IMR-90 (cell line): ENCODE data around the gene MBD1. TPM values are rescaled to one million over a fixed set of nuclear protein-coding genes. Genes with fewer than 3 reads are reported as not detected.

Source experiments
- ATAC-seq: fragments of 200-7000 bp; cut with Tn5 transposase; 2 replicates; pipeline ENCODE4 v1.9.1; 2020; ENCODE audit warnings: low read depth, mild to moderate bottlenecking, moderate library complexity
- BruUV-seq: library from RNA; stranded (reverse); fragments of 400-500 nt; replicated peaks from 2 replicates; lab custom pipeline; 2021; lab: Mats Ljungman, UMichigan
- CTCF ChIA-PET: fragments of 300-600 bp; formaldehyde crosslinking; extraction: SDS; loops from one replicate; lab custom pipeline; 2021; ENCODE audit warnings: antibody characterized with exemption; lab: Yijun Ruan, JAX
- POLR2A ChIA-PET: fragments of 300-600 bp; sonication (Branson Sonifier 250); formaldehyde crosslinking; loops from one replicate; lab custom pipeline; 2022; ENCODE audit warnings: antibody characterized with exemption; ENCODE audit not compliant: unreplicated experiment; lab: Charles Lee
- DNase-seq: peaks from one replicate; pipeline ENCODE4 v3.0.0; 2013
- H2AFZ ChIP-seq: replicated peaks from 2 replicates; pipeline ENCODE3; 2013; ENCODE audit warnings: low read length, mild to moderate bottlenecking; ENCODE audit not compliant: poor library complexity
- H2AK5ac ChIP-seq: 2 replicates; pipeline ENCODE4 v1.6.1; 2013; ENCODE audit warnings: low read depth, low read length, inconsistent platforms
- H2AK9ac ChIP-seq: replicated peaks from 2 replicates; pipeline ENCODE3; 2013; ENCODE audit warnings: mild to moderate bottlenecking, low read depth, low read length, moderate library complexity; ENCODE audit not compliant: poor library complexity
- H2BK120ac ChIP-seq: 2 replicates; pipeline ENCODE4 v1.6.1; 2013; ENCODE audit warnings: low read depth, low read length, inconsistent platforms
- H2BK15ac ChIP-seq: 3 replicates; pipeline ENCODE4 v1.6.1; 2013; ENCODE audit warnings: low read depth, low read length, inconsistent platforms
- H2BK20ac ChIP-seq: 2 replicates; pipeline ENCODE4 v1.6.1; 2013; ENCODE audit warnings: low read depth, mild to moderate bottlenecking, inconsistent platforms, low read length, moderate library complexity
- H2BK5ac ChIP-seq: 2 replicates; pipeline ENCODE4 v1.6.1; 2013; ENCODE audit warnings: mild to moderate bottlenecking, low read depth, low read length, inconsistent platforms; ENCODE audit not compliant: poor library complexity, severe bottlenecking
- H3K14ac ChIP-seq: replicated peaks from 2 replicates; pipeline ENCODE4 v1.6.1; 2013; ENCODE audit warnings: low read depth, low read length, inconsistent platforms
- H3K18ac ChIP-seq: 2 replicates; pipeline ENCODE4 v1.6.1; 2013; ENCODE audit warnings: low read depth, low read length, control low read depth
- H3K23ac ChIP-seq: 2 replicates; pipeline ENCODE4 v1.6.1; 2013; ENCODE audit warnings: low read depth, low read length, inconsistent platforms
- H3K27ac ChIP-seq: 2 replicates; pipeline ENCODE4 v1.5.1; 2013; ENCODE audit warnings: mild to moderate bottlenecking, control low read depth, low read length; ENCODE audit not compliant: insufficient read depth
- H3K27me3 ChIP-seq: 2 replicates; pipeline ENCODE4 v1.6.1; 2013; ENCODE audit warnings: low read length; ENCODE audit not compliant: control insufficient read depth, insufficient read depth
- H3K36me3 ChIP-seq: 2 replicates; pipeline ENCODE4 v1.6.1; 2013; ENCODE audit warnings: low read length, mixed read lengths; ENCODE audit not compliant: control insufficient read depth, insufficient read depth
- H3K4ac ChIP-seq: 2 replicates; pipeline ENCODE4 v1.6.1; 2013; ENCODE audit warnings: low read depth, low read length, inconsistent platforms
- H3K4me1 ChIP-seq: 2 replicates; pipeline ENCODE4 v1.6.1; 2013; ENCODE audit warnings: low read length, mixed read lengths; ENCODE audit not compliant: control insufficient read depth, insufficient read depth
- H3K4me2 ChIP-seq: 2 replicates; pipeline ENCODE4 v1.6.1; 2013; ENCODE audit warnings: low read depth, mild to moderate bottlenecking, control low read depth, low read length, moderate library complexity
- H3K4me3 ChIP-seq: 2 replicates; pipeline ENCODE4 v1.5.1; 2013; ENCODE audit warnings: low read depth, mild to moderate bottlenecking, control low read depth, low read length, moderate library complexity; ENCODE audit not compliant: insufficient read depth
- H3K56ac ChIP-seq: 2 replicates; pipeline ENCODE4 v1.6.1; 2013; ENCODE audit warnings: low read length, inconsistent platforms; ENCODE audit not compliant: insufficient read depth; ENCODE audit errors: extremely low read depth
- H3K79me1 ChIP-seq, 2 experiments: 2 replicates each; pipeline ENCODE4 v1.6.1; 2013; ENCODE audit warnings: low read length in 2 of 2, inconsistent platforms in 1 of 2, low read depth in 1 of 2
- H3K9ac ChIP-seq: 2 replicates; pipeline ENCODE4 v1.6.1; 2013; ENCODE audit warnings: low read depth, low read length, control low read depth
- H3K9me1 ChIP-seq: 2 replicates; pipeline ENCODE4 v1.6.1; 2013; ENCODE audit warnings: low read length, inconsistent platforms; ENCODE audit not compliant: insufficient read depth
- H3K9me3 ChIP-seq: 2 replicates; pipeline ENCODE4 v1.6.1; 2013; ENCODE audit warnings: low read length; ENCODE audit not compliant: control insufficient read depth, insufficient read depth
- H4K20me1 ChIP-seq: 2 replicates; pipeline ENCODE4 v1.6.1; 2013; ENCODE audit warnings: low read length, inconsistent platforms; ENCODE audit not compliant: insufficient read depth
- H4K5ac ChIP-seq: 2 replicates; pipeline ENCODE4 v1.6.1; 2013; ENCODE audit warnings: mild to moderate bottlenecking, low read depth, low read length, control low read depth
- H4K8ac ChIP-seq, 2 experiments: 2 replicates each; pipeline ENCODE4 v1.6.1; 2013; ENCODE audit warnings: low read depth in 2 of 2, low read length in 2 of 2, control low read depth in 1 of 2, inconsistent platforms in 1 of 2
- H4K91ac ChIP-seq: 2 replicates; pipeline ENCODE4 v1.6.1; 2013; ENCODE audit warnings: low read depth, low read length, inconsistent platforms; ENCODE audit not compliant: insufficient read depth
- MXI1 ChIP-seq: IDR thresholded peaks from 2 replicates; pipeline ENCODE4 v1.6.1; 2012; ENCODE audit warnings: low read depth, mild to moderate bottlenecking, low read length, moderate library complexity, borderline replicate concordance
- NFE2L2 ChIP-seq: fragments of 150-350 bp; IDR thresholded peaks from 2 replicates; pipeline ENCODE4 v1.6.1; 2016; ENCODE audit warnings: low read depth, mild to moderate bottlenecking, low read length
- WGBS, 2 experiments: methylation state at CpG; one replicate each; pipeline versions ENCODE4 v1.1.5 to v1.1.7; 2013; ENCODE audit warnings: missing lambda C conversion rate in 2 of 2; ENCODE audit not compliant: insufficient read length in 1 of 2; ENCODE audit errors: extremely low coverage in 2 of 2; 5-methylcytosine and 5-hydroxymethylcytosine counted together
- dilution Hi-C: fragments of 300-500 bp; cut with HindIII; formaldehyde crosslinking; loops from one replicate; pipeline ENCODE4 v1.14.3; 2018; ENCODE audit warnings: low sequenced_read_pairs; ENCODE audit not compliant: unreplicated experiment
- in situ Hi-C: fragments of 300-500 bp; cut with MboI; formaldehyde crosslinking; loops from 3 replicates; pipeline ENCODE4 v1.14.3; 2019; ENCODE audit warnings: low sequenced_read_pairs, inconsistent platforms, mixed read lengths
- intact Hi-C: fragments of 100-400 bp; cut with micrococcal nuclease; formaldehyde crosslinking; loops from 2 replicates; pipeline ENCODE4 v1.10.0; 2022
- polyA plus RNA-seq, 3 experiments: library from polyadenylated mRNA; depleted of rRNA; stranded (reverse); fragments of >200 nt; gene quantifications; 2 replicates each; pipeline ENCODE4 v1.2.3, GENCODE V29; 2012; ENCODE audit warnings: low replicate concordance in 1 of 3
- total RNA-seq: library from RNA; depleted of rRNA; stranded (reverse); fragments of >200 nt; gene quantifications from 2 replicates; pipeline ENCODE4 v1.2.3, GENCODE V29; 2012

Gene MBD1
- total and polyA plus RNA-seq, 2 of the 4 experiments (the other 2 are of a cell fraction), result 31.7 to 56.5 TPM

GRCh38 chr18:50297621-50298442 lies 16.5 kb upstream of the MBD1 start:
- BruUV-seq, result no TSS peak
- Histone ChIP-seq H3K23ac (no peak overlapping the region), H2AK5ac (no peak overlapping the region), H3K4me1 (no peaks in the 10 kb centered on the region), H3K9me1 (no peaks in the 10 kb centered on the region), H2BK20ac (no peak overlapping the region), H4K5ac (peak overlapping the region; percentile 81), H3K4me2 (peak overlapping the region; percentile 89), H3K14ac (peak overlapping the region; percentile 83; the same call in 1 of the 2 replicates), H3K27ac (no peak overlapping the region), H3K4ac (peak overlapping the region; percentile 76; the same call in 1 of the 2 replicates), H3K56ac (no peak overlapping the region), H4K91ac (no peak overlapping the region), H2BK120ac (no peak overlapping the region), H2AFZ (peak overlapping the region; percentile 99), H3K18ac (peak overlapping the region; percentile 55), H2AK9ac (no peak overlapping the region), H3K9me3 (no peaks in the 10 kb centered on the region), H4K20me1 (no peaks in the 10 kb centered on the region), H2BK5ac (no peak overlapping the region), H4K8ac (peak overlapping the region; percentile 45 to 98; a peak in 3 of 4 replicates), H2BK15ac (no peak overlapping the region), H3K27me3 (peaks cover 14% of the 10 kb centered on the region), H3K79me1 (no peaks in the 10 kb centered on the region), H3K36me3 (no peaks in the 10 kb centered on the region), H3K4me3 (peak overlapping the region; percentile 49), H3K9ac (peak overlapping the region; percentile 63)
- peak; percentile 99 for ATAC-seq
- in situ Hi-C loops (loop anchor here (25.0 kb wide), 2 partner anchors 739 to 1661 kb away; partner anchors contain the start of gene SMAD4), intact Hi-C loops (no loop called here), dilution Hi-C loops (no loop called here)
- ChIA-PET POLR2A (no interaction called here), CTCF (interaction anchor here (0.8 kb wide), 1 partner anchor 59 kb away, joined by 3 read pairs; no protein-coding TSS in a partner anchor)
- peak; percentile 61 for DNase-seq
- WGBS, 2 experiments, result no CpG with 5 or more reads among the region's 28 CpGs
- TF ChIP-seq NFE2L2 (no peak), MXI1 (peak; percentile 50; the same call in 1 of the 2 replicates)
